ENCODE results near the gene EEF1AKMT2. TPM values are rescaled to one million over a fixed set of nuclear protein-coding genes. Genes with fewer than 3 reads are reported as not detected.
A peak's percentile ranks its signal among the peaks of the same experiment; 100 is the strongest.

EEF1AKMT2 gene
- total and polyA plus RNA-seq, 9 of the 15 experiments (the other 6 are each of a cell fraction or from before 2014, with no cell fraction given) = 9.3 to 34.3 (median 23.7) TPM

DNA sequence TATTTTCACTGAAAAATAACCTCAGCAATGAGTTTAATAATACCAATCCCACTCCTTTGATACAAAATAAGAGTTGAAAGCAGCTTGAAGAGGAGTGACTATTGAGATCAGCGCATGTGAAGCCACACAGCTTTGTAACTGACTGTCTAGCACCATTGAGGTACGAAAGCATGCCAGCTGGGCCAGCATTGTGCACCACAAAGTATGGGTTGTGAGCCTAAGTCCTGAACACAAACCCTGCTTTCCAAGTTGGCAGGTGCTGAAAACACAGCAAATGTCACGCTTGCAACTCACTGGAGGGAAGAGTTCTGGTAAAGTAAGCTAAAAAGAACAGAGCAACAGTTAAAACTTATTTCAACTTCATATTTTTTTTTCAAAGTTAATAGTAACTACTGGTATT is 43.5 kb downstream of the EEF1AKMT2 start:
- no peaks in the 10 kb centered on the region for H4K20me1 ChIP-seq (replicated peaks; ENCODE audit: control insufficient read depth, insufficient read depth, low read length)
- H3K4me1 ChIP-seq (replicated peaks in 1 of 2; ENCODE audit: control insufficient read depth in 2 of 2, insufficient read depth in 2 of 2, low read length in 2 of 2) = peaks cover 5 to 8% of the 10 kb centered on the region in 2 experiments; a peak in 3 of 5 replicates
- ATAC-seq (no peak), FAIRE-seq (no peak), DNase-seq (ENCODE audit: extremely low read depth in 1 of 4, low spot score in 3 of 4) (no peak)
- WGBS (ENCODE audit: insufficient coverage, low coverage, missing lambda C conversion rate) = 95% methylated on average over 3 of the region's 3 CpGs
- no peak overlapping the region for H3K27ac ChIP-seq (ENCODE audit: extremely low read depth, low read depth, low read length)
- peaks cover 5% of the 10 kb centered on the region; the same call in 1 of the 3 replicates for H3K79me2 ChIP-seq (ENCODE audit: control insufficient read depth, insufficient read depth, low read length)
- no peaks in the 10 kb centered on the region for H3K27me3 ChIP-seq (ENCODE audit: control insufficient read depth in 2 of 2, insufficient read depth in 2 of 2, low read length in 2 of 2)
- ChIA-PET CTCF (ENCODE audit: low intra/inter-chr PET ratio) (no interaction called here), POLR2A (no interaction called here)
- H3K36me3 ChIP-seq (ENCODE audit: control insufficient read depth, insufficient read depth, low read length) = peaks cover 14% of the 10 kb centered on the region
- no TSS peak for BruUV-seq (replicated peaks)
- H3K4me2 ChIP-seq (ENCODE audit: insufficient read depth, low read length) = no peak overlapping the region
- in situ Hi-C loops (cut with MboI) = loop anchor here (10.0 kb wide), 1 partner anchor 297 kb away; no protein-coding TSS in a partner anchor
- H3K4me3 ChIP-seq = no peak overlapping the region
- intact Hi-C loops (cut with micrococcal nuclease) = loop anchor here (10.0 kb wide), 1 partner anchor 77 kb away; no protein-coding TSS in a partner anchor
- no peak overlapping the region for H3K9ac ChIP-seq (ENCODE audit: insufficient read depth in 1 of 2, low read depth in 2 of 2, low read length in 2 of 2)
- no peak overlapping the region for H2AFZ ChIP-seq (ENCODE audit: low read depth, low read length)
- H3K9me3 ChIP-seq (replicated peaks; ENCODE audit: control insufficient read depth, insufficient read depth, low read depth, low read length) = no peaks in the 10 kb centered on the region
- TF ChIP-seq ARID1B (IDR thresholded peaks at IDR 0.05) = no peak
- TF ChIP-seq THRB (CRISPR knock-in tag; conservative IDR thresholded peaks at IDR 0.05) = no peak
- no peak for TF ChIP-seq CREB3L1 (IDR thresholded peaks at IDR 0.05; ENCODE audit: borderline replicate concordance, low read depth)
- TF ChIP-seq, protein P1, sequence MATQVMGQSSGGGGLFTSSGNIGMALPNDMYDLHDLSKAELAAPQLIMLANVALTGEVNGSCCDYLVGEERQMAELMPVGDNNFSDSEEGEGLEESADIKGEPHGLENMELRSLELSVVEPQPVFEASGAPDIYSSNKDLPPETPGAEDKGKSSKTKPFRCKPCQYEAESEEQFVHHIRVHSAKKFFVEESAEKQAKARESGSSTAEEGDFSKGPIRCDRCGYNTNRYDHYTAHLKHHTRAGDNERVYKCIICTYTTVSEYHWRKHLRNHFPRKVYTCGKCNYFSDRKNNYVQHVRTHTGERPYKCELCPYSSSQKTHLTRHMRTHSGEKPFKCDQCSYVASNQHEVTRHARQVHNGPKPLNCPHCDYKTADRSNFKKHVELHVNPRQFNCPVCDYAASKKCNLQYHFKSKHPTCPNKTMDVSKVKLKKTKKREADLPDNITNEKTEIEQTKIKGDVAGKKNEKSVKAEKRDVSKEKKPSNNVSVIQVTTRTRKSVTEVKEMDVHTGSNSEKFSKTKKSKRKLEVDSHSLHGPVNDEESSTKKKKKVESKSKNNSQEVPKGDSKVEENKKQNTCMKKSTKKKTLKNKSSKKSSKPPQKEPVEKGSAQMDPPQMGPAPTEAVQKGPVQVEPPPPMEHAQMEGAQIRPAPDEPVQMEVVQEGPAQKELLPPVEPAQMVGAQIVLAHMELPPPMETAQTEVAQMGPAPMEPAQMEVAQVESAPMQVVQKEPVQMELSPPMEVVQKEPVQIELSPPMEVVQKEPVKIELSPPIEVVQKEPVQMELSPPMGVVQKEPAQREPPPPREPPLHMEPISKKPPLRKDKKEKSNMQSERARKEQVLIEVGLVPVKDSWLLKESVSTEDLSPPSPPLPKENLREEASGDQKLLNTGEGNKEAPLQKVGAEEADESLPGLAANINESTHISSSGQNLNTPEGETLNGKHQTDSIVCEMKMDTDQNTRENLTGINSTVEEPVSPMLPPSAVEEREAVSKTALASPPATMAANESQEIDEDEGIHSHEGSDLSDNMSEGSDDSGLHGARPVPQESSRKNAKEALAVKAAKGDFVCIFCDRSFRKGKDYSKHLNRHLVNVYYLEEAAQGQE (IDR thresholded peaks at IDR 0.05; ENCODE audit: borderline replicate concordance) = peak; percentile 58
- TF ChIP-seq, protein P1 (CRISPR knock-in tag; IDR thresholded peaks at IDR 0.05; ENCODE audit: low read depth) = no peak
- no peak for TF ChIP-seq ZNF212 (CRISPR knock-in tag; IDR thresholded peaks at IDR 0.05)
- TF ChIP-seq BACH1 (tag; IDR thresholded peaks at IDR 0.05) = no peak
- TF ChIP-seq, protein P2, sequence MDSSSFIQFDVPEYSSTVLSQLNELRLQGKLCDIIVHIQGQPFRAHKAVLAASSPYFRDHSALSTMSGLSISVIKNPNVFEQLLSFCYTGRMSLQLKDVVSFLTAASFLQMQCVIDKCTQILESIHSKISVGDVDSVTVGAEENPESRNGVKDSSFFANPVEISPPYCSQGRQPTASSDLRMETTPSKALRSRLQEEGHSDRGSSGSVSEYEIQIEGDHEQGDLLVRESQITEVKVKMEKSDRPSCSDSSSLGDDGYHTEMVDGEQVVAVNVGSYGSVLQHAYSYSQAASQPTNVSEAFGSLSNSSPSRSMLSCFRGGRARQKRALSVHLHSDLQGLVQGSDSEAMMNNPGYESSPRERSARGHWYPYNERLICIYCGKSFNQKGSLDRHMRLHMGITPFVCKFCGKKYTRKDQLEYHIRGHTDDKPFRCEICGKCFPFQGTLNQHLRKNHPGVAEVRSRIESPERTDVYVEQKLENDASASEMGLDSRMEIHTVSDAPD (CRISPR knock-in tag; IDR thresholded peaks at IDR 0.05) = no peak
- TF ChIP-seq MTA3 (IDR thresholded peaks at IDR 0.05; ENCODE audit: borderline replicate concordance) = no peak
- no peaks in the 10 kb centered on the region for H3K9me1 ChIP-seq (ENCODE audit: control insufficient read depth, insufficient read depth, low read length)
